IPS DF 4.7 (cell line): ENCODE measurements around the gene DOCK3.
"Not testable (repeated sequence)": the region's sequence is repeated elsewhere in the genome, so short reads cannot be mapped to it uniquely, and the experiment has no call there.

Experiments used
- DNase-seq: peaks from one replicate; pipeline ENCODE4 v3.0.0-alpha.2; 2013; ENCODE audit warnings: low spot score; ENCODE audit errors: extremely low read depth

DOCK3 gene

GRCh38 chr3:50883755-50884154 lies 209.0 kb downstream of the DOCK3 start:
- no peak for DNase-seq

- no peak for DNase-seq
Measured at GRCh38 chr3:50885070-50885850, 210.5 kb downstream of the DOCK3 start.

GRCh38 chr3:50890688-50891344 lies 216.1 kb downstream of the DOCK3 start:
- no peak for DNase-seq

- DNase-seq, result not testable (repeated sequence)
Measured at GRCh38 chr3:50901097-50901496, 226.4 kb downstream of the DOCK3 start.

GRCh38 chr3:50912746-50913145 lies 238.0 kb downstream of the DOCK3 start:
- DNase-seq, result no peak

GRCh38 chr3:50913260-50913659 lies 238.5 kb downstream of the DOCK3 start:
- no peak for DNase-seq

GRCh38 chr3:50922071-50922470 lies 247.3 kb downstream of the DOCK3 start:
- not testable (repeated sequence) for DNase-seq

GRCh38 chr3:50923955-50924354 lies 249.2 kb downstream of the DOCK3 start:
- no peak for DNase-seq

- no peak for DNase-seq
Measured at GRCh38 chr3:50924638-50925037, 249.9 kb downstream of the DOCK3 start.

GRCh38 chr3:50926868-50927267 lies 252.1 kb downstream of the DOCK3 start:
- peak; percentile 36 for DNase-seq

- no peak for DNase-seq
Measured at GRCh38 chr3:50930371-50931208, 255.9 kb downstream of the DOCK3 start.

- not testable (repeated sequence) for DNase-seq
Measured at GRCh38 chr3:50932918-50933317, 258.2 kb downstream of the DOCK3 start.

GRCh38 chr3:50936389-50936788 lies 261.7 kb downstream of the DOCK3 start:
- DNase-seq, result no peak

- no peak for DNase-seq
Measured at GRCh38 chr3:50947419-50947818, 272.7 kb downstream of the DOCK3 start.

GRCh38 chr3:50950591-50950990 lies 275.9 kb downstream of the DOCK3 start:
- no peak for DNase-seq

- DNase-seq, result no peak
Measured at GRCh38 chr3:50953825-50954414, 279.2 kb downstream of the DOCK3 start.

GRCh38 chr3:50961386-50961785 lies 286.7 kb downstream of the DOCK3 start:
- DNase-seq, result no peak

- DNase-seq, result no peak
Measured at GRCh38 chr3:50971487-50971924, 296.8 kb downstream of the DOCK3 start.

- no peak for DNase-seq
Measured at GRCh38 chr3:50972029-50972428, 297.3 kb downstream of the DOCK3 start.

GRCh38 chr3:50978586-50978985 lies 303.9 kb downstream of the DOCK3 start:
- DNase-seq, result not testable (repeated sequence)

- no peak for DNase-seq
Measured at GRCh38 chr3:50978991-50979667, 304.4 kb downstream of the DOCK3 start.
